ENCODE results near the gene RADIL. TPM values are rescaled to one million over a fixed set of nuclear protein-coding genes. Genes with fewer than 3 reads are reported as not detected.
A peak's percentile ranks its signal among the peaks of the same experiment; 100 is the strongest.

The RADIL gene
- polyA plus RNA-seq, 3 donors = 2.1 to 3.5 (median 2.8) TPM

GRCh38 chr7:4861227-4861626 is 22.3 kb downstream of the RADIL start:
- DNase-seq (ENCODE audit: extremely low read depth in 1 of 11, low read depth in 9 of 11, low spot score in 4 of 11) = no peak

DNA sequence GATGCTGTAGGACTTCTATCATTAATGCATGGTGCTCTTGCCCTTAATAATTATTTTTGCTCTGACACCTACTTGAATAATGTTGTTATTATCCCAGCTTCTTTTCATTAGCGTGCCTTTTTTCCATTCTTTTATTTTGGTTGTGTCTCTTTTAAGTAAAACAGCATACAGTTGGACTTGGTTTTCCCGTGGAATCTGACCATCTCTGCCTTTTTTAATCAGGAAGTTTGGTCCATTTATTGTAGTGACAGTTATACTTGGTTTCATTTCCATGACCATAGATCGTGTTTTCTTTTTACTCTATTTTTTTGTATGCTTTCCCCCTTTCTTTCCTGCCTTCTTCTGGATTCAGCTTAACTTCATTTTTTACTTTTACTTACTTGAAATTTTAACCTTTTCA is 26.3 kb downstream of the RADIL start:
- no peak for DNase-seq (ENCODE audit: extremely low read depth in 1 of 11, low read depth in 9 of 11, low spot score in 4 of 11)

DNA sequence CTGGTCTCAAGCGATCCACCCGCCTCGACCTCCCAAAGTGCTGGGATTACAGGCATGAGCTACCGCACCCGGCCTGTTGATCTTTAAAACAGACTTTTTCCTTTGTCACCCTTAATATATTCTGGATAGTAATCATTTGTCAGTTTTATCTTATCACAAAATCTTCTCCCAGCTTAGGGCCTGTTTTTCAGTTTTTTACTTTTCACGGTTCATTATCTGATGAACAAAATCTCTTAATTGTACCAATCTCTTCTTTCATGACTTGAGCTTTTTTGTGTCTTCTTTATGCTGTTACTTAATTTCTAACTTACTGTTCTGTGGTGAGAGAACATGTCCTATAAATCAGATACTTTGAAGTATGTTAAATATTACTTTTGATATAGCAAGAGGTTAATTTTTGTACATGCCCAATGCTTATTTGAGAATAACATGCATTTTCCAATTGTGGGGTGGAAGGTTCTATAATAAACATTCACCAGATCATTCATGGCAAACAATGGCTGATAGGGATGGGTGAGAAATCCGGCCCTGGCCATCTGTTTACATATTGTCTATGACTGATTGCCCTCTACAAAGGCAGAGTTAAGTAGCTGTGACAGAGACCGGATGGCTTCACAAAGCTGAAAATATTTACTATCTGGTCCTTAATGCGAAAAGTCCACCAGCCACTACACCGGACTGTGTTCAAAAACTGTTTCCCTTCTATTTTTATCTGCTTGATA is 27.0 kb downstream of the RADIL start:
- no peak for DNase-seq (ENCODE audit: extremely low read depth in 1 of 11, low read depth in 9 of 11, low spot score in 4 of 11)

DNA sequence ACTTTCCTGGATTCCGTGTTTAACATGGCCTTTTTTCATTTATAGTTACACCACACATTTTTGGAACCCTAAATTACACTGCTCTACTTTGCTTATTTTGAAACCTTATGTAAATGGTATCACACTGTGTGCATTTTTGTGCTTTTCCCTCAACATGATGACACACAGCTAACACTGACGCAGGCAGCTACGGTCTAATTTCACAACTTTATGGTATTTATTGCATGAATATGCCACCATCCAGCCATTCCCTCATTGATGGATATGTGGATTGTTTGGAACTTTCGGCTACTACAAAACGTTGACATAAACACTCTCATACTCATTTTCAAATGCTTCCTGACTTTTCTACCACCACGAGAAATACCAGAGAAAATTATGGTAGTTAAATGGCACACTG is 28.6 kb downstream of the RADIL start:
- no peak for DNase-seq (ENCODE audit: extremely low read depth in 1 of 11, low read depth in 9 of 11, low spot score in 4 of 11)

GRCh38 chr7:4851459-4852422 is 31.8 kb downstream of the RADIL start:
- no peak for DNase-seq (ENCODE audit: extremely low read depth in 1 of 11, low read depth in 9 of 11, low spot score in 4 of 11)

DNA sequence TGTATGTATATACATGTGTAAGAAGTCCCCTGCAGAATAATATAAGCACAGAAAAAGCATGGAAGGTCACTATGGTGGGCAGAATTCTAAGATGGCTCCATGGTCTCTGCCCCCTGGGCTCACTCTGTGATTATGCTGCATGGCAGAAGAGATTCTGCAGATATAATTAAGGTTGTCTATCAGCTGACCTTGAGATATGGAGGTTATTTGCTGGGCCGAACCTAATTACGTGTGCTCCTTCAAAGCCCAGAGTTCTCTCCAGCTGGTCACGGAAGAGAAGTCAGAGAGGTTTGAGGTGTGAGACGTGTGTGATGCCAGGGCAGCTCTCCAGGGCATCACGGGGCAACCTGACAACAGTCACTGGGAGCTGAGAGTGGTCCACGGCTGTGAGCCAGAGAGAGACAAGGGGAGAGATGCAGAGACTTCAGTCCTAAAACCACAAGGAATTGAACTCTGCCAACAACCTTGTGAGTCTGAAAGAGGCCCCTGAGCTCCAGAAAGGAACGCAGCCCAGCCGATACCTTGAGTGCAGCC is 33.2 kb downstream of the RADIL start:
- no peak for DNase-seq (ENCODE audit: extremely low read depth in 1 of 11, low read depth in 9 of 11, low spot score in 4 of 11)

DNA sequence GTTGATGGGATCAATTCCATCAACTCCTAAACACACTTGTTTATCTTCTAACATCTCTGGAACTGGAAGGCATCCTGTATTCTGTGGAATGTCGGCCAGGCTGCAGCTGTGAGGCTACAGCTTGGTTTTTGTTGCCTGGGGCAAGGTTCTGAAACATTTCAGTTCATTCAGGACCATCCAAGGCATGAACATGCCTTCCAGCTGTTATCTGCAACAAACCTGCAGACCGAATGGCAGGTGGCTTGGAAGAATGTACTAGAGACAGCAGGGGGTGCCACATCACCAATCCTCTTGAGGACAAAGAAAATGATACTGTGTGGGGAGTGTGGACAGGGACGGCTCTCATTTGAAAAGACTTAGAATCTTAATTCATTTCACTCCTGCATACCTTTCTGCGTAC is 34.1 kb downstream of the RADIL start:
- DNase-seq (ENCODE audit: extremely low read depth in 1 of 11, low read depth in 9 of 11, low spot score in 4 of 11) = peak in 2 of 11 donors; percentile 28 to 46

- peak in 4 of 11 donors; percentile 37 to 45 (median 44) for DNase-seq (ENCODE audit: extremely low read depth in 1 of 11, low read depth in 9 of 11, low spot score in 4 of 11)
Measured at GRCh38 chr7:4845740-4846142, 37.8 kb downstream of the RADIL start.

- peak in 7 of 11 donors; percentile 49 to 70 (median 60) for DNase-seq (ENCODE audit: extremely low read depth in 1 of 11, low read depth in 9 of 11, low spot score in 4 of 11)
Measured at GRCh38 chr7:4842319-4843064, 41.0 kb downstream of the RADIL start.

DNA sequence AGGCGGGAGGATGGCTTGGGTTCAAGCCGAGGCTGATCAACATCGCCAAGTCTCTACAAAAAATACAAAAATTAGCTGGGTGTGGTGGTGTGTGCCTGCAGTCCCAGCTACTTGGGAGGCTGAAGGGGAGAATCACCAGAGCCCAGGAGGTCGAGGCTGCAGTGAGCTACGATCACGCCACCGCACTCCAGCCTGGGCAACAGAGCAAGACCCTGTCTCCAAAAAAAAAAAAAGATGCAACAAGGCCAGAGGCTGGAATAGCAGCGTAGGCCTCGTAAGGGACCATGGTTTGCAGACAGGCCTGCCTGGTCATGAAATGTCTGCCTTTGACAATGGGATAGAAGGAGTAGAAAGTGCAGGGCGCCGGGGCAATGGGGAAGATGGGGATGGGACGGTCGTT is 41.7 kb downstream of the RADIL start:
- no peak for DNase-seq (ENCODE audit: extremely low read depth in 1 of 11, low read depth in 9 of 11, low spot score in 4 of 11)

DNA sequence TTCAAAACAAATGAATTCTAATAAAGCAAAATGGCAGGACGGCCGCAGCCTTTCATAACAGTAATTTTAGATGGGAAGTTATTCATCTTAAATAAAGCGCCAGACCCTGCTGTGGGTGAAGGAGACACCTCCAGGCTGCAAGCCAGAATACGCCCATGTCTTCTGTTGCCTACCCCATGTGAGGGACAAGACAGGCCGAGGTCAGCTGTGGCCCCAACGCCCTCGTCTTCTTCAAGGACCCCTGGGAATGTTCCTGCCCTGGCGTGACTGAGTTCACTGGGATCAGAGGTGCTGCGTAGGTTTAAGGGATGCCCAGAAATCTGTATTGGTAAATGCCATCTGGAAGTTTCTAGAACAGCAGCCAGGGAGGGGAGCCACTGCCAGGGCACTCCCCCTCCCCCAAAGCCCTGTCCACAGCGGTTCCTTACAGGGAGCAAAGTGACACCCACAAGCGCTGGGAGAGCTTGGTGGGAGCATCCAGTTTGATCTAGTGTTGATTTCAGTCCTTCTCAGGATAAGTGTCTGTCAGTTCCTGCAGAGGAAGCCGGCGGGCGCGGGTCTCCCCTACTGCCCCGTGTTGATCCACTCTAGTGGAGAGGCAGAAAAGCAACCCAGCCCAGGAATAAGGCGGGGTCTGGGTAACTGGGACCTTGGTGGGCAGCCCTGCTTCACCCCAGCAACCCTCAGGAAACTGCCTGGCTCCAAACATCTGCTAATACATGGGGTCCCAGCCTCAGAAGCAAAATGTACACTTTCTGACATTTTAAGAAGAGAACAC is 42.3 kb downstream of the RADIL start:
- no peak for DNase-seq (ENCODE audit: extremely low read depth in 1 of 11, low read depth in 9 of 11, low spot score in 4 of 11)

- no peak for DNase-seq (ENCODE audit: extremely low read depth in 1 of 11, low read depth in 9 of 11, low spot score in 4 of 11)
Measured at GRCh38 chr7:4840079-4840501, 43.4 kb downstream of the RADIL start.

- DNase-seq (ENCODE audit: extremely low read depth in 1 of 11, low read depth in 9 of 11, low spot score in 4 of 11) = no peak
Measured at GRCh38 chr7:4838626-4839334, 44.7 kb downstream of the RADIL start.

DNA sequence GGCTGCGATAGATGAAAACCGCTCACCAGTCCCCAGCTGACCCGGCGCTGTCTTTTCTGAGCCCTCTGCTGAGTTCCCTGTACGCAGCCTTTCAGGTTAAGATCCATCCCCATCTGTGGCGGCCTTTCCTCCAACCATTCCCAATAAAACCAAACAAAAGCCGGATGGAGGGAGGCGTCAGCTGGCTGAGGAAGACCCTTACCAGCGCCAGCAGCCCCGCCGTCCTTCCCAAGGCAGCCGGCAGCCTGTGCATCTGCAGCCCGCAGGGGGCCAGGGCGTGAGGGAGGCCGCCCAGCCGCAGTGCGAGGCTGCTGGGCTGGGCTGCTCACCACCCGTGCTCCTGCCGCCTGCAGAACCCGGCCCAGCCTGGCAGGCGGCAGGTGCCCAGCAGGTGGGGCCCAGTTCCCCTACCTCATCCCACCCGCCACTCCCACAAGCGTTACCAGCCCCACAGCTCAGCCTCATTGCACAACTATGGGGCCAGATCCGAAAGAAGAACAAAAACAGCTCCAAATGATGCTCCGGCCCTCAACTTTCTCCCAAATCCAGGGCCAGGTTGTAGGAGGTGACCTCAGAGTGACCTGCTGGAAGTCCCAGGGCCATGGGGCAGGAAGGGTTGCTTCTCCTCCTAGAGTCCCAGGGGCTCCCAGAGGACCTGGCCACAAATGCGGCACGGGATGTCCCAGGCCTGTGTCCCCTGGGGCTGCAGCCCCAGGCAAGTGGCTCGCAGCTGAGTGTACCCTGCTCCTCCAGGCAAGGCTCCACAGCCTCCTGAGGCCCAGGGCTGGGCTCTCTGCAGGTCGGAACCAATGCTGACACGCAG is 45.5 kb downstream of the RADIL start:
- no peak for DNase-seq (ENCODE audit: extremely low read depth in 1 of 11, low read depth in 9 of 11, low spot score in 4 of 11)

- no peak for DNase-seq (ENCODE audit: extremely low read depth in 1 of 11, low read depth in 9 of 11, low spot score in 4 of 11)
Measured at GRCh38 chr7:4837041-4837802, 46.3 kb downstream of the RADIL start.

- no peak for DNase-seq (ENCODE audit: extremely low read depth in 1 of 11, low read depth in 9 of 11, low spot score in 4 of 11)
Measured at GRCh38 chr7:4836206-4836661, 47.3 kb downstream of the RADIL start.

Measured in renal cortex interstitium (tissue), 11 donors.